HEK293 (cell line): ENCODE results near the gene LONRF2.
A peak's percentile ranks its signal among the peaks of the same experiment; 100 is the strongest.
"Not testable (repeated sequence)": the region's sequence is repeated elsewhere in the genome, so short reads cannot be mapped to it uniquely, and the experiment has no call there.

Experiments used
- CTCF ChIA-PET: fragments of 350-600 bp; formaldehyde crosslinking; extraction: SDS; loops from one replicate; lab custom pipeline; 2021; ENCODE audit warnings: antibody characterized with exemption; lab: Yijun Ruan, JAX
- POLR2A ChIA-PET: fragments of 300-600 bp; formaldehyde crosslinking; extraction: SDS; loops from one replicate; lab custom pipeline; 2020; ENCODE audit warnings: antibody characterized with exemption, inconsistent platforms; lab: Yijun Ruan, JAX
- H3K27ac ChIP-seq: fragments of 200-500 bp; sonication (Bioruptor generic); 2 replicates; pipeline ENCODE4 v1.5.1; 2014; ENCODE audit warnings: low read depth, low read length, control low read depth, inconsistent platforms; ENCODE audit errors: extremely low read depth
- H3K36me3 ChIP-seq, 2 experiments: fragments of 200-500 bp in 1 of 2; sonication (Bioruptor generic) in 1 of 2; 1 replicate in 1 of 2; 2 replicates in 1 of 2; pipeline ENCODE4 v1.5.1; 2014 to 2017; ENCODE audit warnings: inconsistent platforms in 2 of 2, low read length in 2 of 2; ENCODE audit not compliant: control insufficient read depth in 2 of 2, insufficient read depth in 1 of 2
- H3K4me1 ChIP-seq: fragments of 200-500 bp; sonication (Bioruptor generic); 2 replicates; pipeline ENCODE4 v1.5.1; 2014; ENCODE audit warnings: mild to moderate bottlenecking, low read length, inconsistent platforms; ENCODE audit not compliant: control insufficient read depth, insufficient read depth
- H3K4me3 ChIP-seq: 2 replicates; pipeline ENCODE4 v1.5.1; 2011; ENCODE audit warnings: low read depth, mild to moderate bottlenecking, control low read depth, low read length, moderate library complexity
- H3K9me3 ChIP-seq: fragments of 200-500 bp; sonication (Bioruptor generic); 2 replicates; pipeline ENCODE4 v1.5.1; 2014; ENCODE audit warnings: low read depth, low read length, inconsistent platforms; ENCODE audit not compliant: control insufficient read depth, insufficient read depth
- KLF7 ChIP-seq: fragments of 450-650 bp; formaldehyde crosslinking; IDR thresholded peaks from 2 replicates; pipeline ENCODE4 v1.5.1; 2016; ENCODE audit warnings: missing biosample characterization, missing genetic modification characterization, borderline replicate concordance
- PRDM10 ChIP-seq: fragments of 450-650 bp; formaldehyde crosslinking; IDR thresholded peaks from 2 replicates; pipeline ENCODE4 v1.5.1; 2016; ENCODE audit warnings: missing biosample characterization, missing genetic modification characterization
- ZIC2 ChIP-seq: fragments of 450-650 bp; formaldehyde crosslinking; IDR thresholded peaks from 2 replicates; pipeline ENCODE4 v1.5.1; 2016; ENCODE audit warnings: missing biosample characterization, missing genetic modification characterization
- ZNF174 ChIP-seq: fragments of 450-650 bp; formaldehyde crosslinking; IDR thresholded peaks from 2 replicates; pipeline ENCODE4 v1.5.0; 2017; ENCODE audit warnings: missing biosample characterization, mild to moderate bottlenecking, missing genetic modification characterization
- ZNF184 ChIP-seq: fragments of 450-650 bp; IDR thresholded peaks from 2 replicates; pipeline ENCODE4 v1.5.1; 2018; ENCODE audit warnings: missing biosample characterization, mild to moderate bottlenecking, missing genetic modification characterization
- ZNF404 ChIP-seq: fragments of 450-650 bp; formaldehyde crosslinking; IDR thresholded peaks from 2 replicates; pipeline ENCODE4 v1.5.1; 2017; ENCODE audit warnings: missing biosample characterization, missing genetic modification characterization
- ZNF561 ChIP-seq: fragments of 450-650 bp; IDR thresholded peaks from 2 replicates; pipeline ENCODE4 v1.5.1; 2018; ENCODE audit warnings: missing biosample characterization, missing genetic modification characterization, borderline replicate concordance
- ZNF600 ChIP-seq: fragments of 450-650 bp; formaldehyde crosslinking; IDR thresholded peaks from 2 replicates; pipeline ENCODE4 v1.5.1; 2016; ENCODE audit warnings: missing biosample characterization, missing genetic modification characterization
- ZNF658 ChIP-seq: fragments of 450-650 bp; formaldehyde crosslinking; IDR thresholded peaks from 2 replicates; pipeline ENCODE4; 2016; ENCODE audit warnings: missing biosample characterization, missing genetic modification characterization
- ZNF670 ChIP-seq: fragments of 450-650 bp; formaldehyde crosslinking; IDR thresholded peaks from 2 replicates; pipeline ENCODE4 v1.5.1; 2016; ENCODE audit warnings: missing biosample characterization, missing genetic modification characterization, low read depth
- ZNF704 ChIP-seq: fragments of 450-650 bp; formaldehyde crosslinking; IDR thresholded peaks from 2 replicates; pipeline ENCODE4 v1.5.1; 2016; ENCODE audit warnings: missing biosample characterization, missing genetic modification characterization
- ZSCAN4 ChIP-seq: fragments of 450-650 bp; formaldehyde crosslinking; IDR thresholded peaks from 2 replicates; pipeline ENCODE4 v1.5.1; 2017; ENCODE audit warnings: missing biosample characterization, missing genetic modification characterization

LONRF2 gene

GRCh38 chr2:100352521-100352920 lies 30.2 kb upstream of the LONRF2 start (continued):
- no peak for TF ChIP-seq ZSCAN4 (tag by site-specific recombination)
- no peak for TF ChIP-seq KLF7
- TF ChIP-seq ZNF404 (tag by site-specific recombination), result no peak
- no peak for TF ChIP-seq ZNF670 (tag by site-specific recombination)

- Histone ChIP-seq H3K27ac (no peak overlapping the region), H3K9me3 (no peaks in the 10 kb centered on the region), H3K36me3 (no peaks in the 10 kb centered on the region), H3K4me1 (no peaks in the 10 kb centered on the region), H3K4me3 (no peak overlapping the region)
- TF ChIP-seq ZIC2 (tag by site-specific recombination), result peak; percentile 50; the same call in 1 of the 2 replicates
- TF ChIP-seq ZNF600, result no peak
- no peak for TF ChIP-seq ZNF184 (tag by site-specific recombination)
- TF ChIP-seq ZNF174 (tag by site-specific recombination), result no peak
- no peak for TF ChIP-seq ZNF658 (tag by site-specific recombination)
- no peak for TF ChIP-seq PRDM10
- ChIA-PET POLR2A (interaction anchor here (0.8 kb wide), 1 partner anchor 89 kb away, joined by 3 read pairs; no protein-coding TSS in a partner anchor), CTCF (interaction anchor here (0.6 to 2.0 kb wide), 2 partner anchors 30 to 786 kb away, joined by 3 to 8 read pairs; no protein-coding TSS in a partner anchor)
Measured at GRCh38 chr2:100350661-100351185, 28.4 kb upstream of the LONRF2 start.

GRCh38 chr2:100345144-100345543 lies 22.8 kb upstream of the LONRF2 start:
- H3K36me3 ChIP-seq, H3K4me3 ChIP-seq, H3K4me1 ChIP-seq, CTCF ChIA-PET, H3K27ac ChIP-seq, H3K9me3 ChIP-seq, POLR2A ChIA-PET: not testable (repeated sequence)

- Histone ChIP-seq H3K9me3 (no peaks in the 10 kb centered on the region), H3K27ac (no peak overlapping the region), H3K36me3 (no peaks in the 10 kb centered on the region), H3K4me1 (no peaks in the 10 kb centered on the region), H3K4me3 (no peak overlapping the region)
- TF ChIP-seq ZNF561 (tag by site-specific recombination) (no peak), ZNF704 (tag by site-specific recombination) (no peak)
- ChIA-PET POLR2A (no interaction called here), CTCF (interaction anchor here (0.7 kb wide), 1 partner anchor 22 kb away, joined by 3 read pairs; no protein-coding TSS in a partner anchor)
Measured at GRCh38 chr2:100344433-100344832, 22.1 kb upstream of the LONRF2 start.

GRCh38 chr2:100342466-100342865 lies 20.2 kb upstream of the LONRF2 start:
- H3K27ac ChIP-seq, H3K9me3 ChIP-seq, H3K36me3 ChIP-seq, POLR2A ChIA-PET, H3K4me1 ChIP-seq, H3K4me3 ChIP-seq: not testable (repeated sequence)
- CTCF ChIA-PET, result interaction anchor here (1.1 kb wide), 1 partner anchor 39 kb away, joined by 4 read pairs; no protein-coding TSS in a partner anchor
